Measurements from ENCODE around the gene CCL2.

CCL2 gene

DNA sequence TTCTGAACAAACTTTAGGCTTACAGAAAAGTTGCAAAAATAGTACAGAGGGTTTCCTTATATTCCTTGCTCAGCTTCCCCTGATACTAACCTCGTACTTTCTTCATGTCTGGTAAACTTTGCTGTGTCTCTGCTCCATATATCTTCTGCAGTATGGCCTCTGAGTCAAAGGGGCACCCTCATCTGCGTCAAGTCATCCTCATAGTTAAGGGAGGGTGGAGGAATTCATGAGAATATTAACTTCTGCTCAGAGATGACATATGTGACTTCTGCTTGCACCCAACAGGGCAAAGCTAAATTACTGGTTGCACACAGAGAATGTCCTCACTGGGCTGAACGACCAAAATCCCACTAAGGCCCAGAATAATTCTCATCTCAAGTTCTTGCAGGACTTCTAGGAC is 10.6 kb downstream of the CCL2 start:
- no peak for DNase-seq (ENCODE audit: low read depth in 2 of 2)

DNA sequence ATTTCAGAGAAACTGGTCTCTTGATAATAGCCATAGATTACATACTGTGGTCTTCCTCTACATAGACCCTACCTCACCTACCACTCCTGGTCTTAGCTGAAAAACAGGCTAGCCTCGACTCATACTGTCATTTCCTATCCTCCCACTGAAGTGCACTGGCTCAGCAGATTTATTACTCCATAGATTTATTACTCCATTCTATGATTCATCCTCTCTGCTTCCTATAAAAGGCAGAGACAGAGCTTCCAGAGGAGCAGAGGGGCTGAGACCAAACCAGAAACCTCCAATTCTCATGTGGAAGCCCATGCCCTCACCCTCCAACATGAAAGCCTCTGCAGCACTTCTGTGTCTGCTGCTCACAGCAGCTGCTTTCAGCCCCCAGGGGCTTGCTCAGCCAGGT is 14.9 kb downstream of the CCL2 start, which contains the start of gene CCL7:
Gene CCL7, plus strand, starts transcription at position 253 of the 400 bp plus-strand sequence. Its CDS starts 70 bp downstream, at position 323.
- DNase-seq (ENCODE audit: low read depth in 2 of 2), result no peak

- no peak for DNase-seq (ENCODE audit: low read depth in 2 of 2)
Measured at GRCh38 chr17:34275881-34276280, 20.8 kb downstream of the CCL2 start.

DNA sequence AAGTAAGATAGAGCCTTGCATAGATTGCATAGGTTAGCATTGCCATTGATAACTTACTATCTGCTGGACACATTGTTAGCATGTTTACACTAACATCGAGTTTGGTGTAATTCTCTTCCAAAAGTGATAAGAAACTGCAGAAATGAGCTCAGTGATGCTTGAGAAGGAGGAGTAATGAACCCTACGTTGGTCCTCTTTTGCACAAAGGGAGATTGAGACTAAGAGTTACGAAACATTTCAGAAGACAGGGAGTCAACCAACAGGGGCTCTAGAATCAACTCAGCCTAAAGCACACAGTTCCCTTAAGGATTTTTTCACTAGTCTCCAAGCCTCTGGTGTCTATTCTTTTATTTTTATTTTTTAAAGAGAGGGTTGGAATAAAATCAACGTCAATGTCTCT is 21.7 kb downstream of the CCL2 start:
- no peak for DNase-seq (ENCODE audit: low read depth in 2 of 2)

- DNase-seq (ENCODE audit: low read depth in 2 of 2), result no peak
Measured at GRCh38 chr17:34283571-34283970, 28.5 kb downstream of the CCL2 start.

DNA sequence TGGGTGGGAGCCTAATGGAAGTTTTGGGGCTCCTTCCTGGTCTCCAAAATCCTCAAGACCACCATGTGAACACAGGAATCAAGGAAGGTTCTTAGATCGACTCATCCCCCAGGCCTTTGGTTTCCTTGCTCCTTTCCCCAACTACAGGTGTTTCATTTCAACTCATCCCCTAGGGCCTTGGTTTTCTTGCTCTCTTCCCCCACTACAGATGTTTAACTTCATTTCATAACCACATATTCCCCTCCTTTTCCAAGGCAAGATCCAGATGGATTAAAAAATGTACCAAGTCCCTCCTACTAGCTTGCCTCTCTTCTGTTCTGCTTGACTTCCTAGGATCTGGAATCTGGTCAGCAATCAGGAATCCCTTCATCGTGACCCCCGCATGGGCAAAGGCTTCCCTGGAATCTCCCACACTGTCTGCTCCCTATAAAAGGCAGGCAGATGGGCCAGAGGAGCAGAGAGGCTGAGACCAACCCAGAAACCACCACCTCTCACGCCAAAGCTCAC is 30.3 kb downstream of the CCL2 start, which contains the start of gene CCL11:
Gene CCL11, plus strand, starts transcription at position 457 of the 507 bp plus-strand sequence. CDS start 67 bp downstream, outside the sequence.
- DNase-seq (ENCODE audit: low read depth in 2 of 2), result no peak

DNA sequence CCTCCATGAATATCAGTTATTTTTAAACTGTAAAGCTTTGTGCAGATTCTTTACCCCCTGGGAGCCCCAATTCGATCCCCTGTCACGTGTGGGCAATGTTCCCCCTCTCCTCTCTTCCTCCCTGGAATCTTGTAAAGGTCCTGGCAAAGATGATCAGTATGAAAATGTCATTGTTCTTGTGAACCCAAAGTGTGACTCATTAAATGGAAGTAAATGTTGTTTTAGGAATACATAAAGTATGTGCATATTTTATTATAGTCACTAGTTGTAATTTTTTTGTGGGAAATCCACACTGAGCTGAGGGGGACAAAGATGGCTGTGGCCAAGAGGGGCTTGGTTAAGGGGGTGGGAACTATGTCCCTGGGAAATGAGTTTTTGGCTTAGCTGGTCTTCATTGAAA is 32.8 kb downstream of the CCL2 start:
- DNase-seq (ENCODE audit: low read depth in 2 of 2), result no peak

DNA sequence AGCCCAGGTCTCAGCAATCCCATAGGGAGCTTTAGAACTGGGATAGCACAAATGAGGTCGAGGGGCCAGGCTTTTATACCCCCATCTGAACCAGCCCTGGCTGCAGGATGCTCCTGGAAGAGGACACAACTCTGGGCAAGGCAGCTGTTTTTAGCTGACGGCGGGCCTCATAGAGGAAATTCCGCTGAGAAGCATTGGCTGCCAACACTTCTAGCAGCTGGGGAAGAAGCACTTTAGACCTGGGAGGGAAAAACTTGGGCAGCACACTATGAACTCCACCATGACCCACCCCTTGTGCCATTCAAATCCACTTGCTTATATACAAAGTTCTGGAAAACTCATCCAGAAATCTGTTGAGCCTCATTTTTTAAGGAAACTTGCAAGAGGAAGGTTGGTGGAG is 35.5 kb downstream of the CCL2 start:
- no peak for DNase-seq (ENCODE audit: low read depth in 2 of 2)

DNA sequence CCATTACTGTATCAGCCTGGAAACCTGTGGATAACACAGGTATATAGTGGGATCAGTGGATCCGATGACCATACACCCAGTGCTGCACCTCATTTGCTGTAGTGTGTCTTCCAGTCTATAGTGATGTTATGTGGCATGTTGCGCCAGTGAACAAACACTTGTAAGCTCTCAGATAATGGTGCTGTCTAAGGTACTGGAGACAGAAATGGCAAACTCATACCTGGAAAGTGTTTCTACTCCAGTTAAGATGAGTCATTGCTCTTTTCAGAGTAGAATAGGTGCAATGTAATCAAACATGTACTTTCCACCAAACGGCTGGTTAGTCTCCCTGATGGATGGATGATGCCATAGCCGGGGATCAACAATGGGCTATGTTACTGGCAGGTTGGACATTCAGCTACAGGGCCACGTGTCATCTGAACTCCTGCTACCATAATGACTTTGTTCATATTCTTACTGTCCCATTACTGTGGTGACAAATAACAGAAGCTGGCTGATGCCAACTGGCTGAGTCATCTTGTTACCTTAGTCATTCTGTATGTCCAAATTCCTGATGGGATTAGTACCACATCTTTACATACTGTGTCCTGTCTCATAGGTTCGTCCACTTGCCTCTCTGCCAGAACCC is 36.8 kb downstream of the CCL2 start:
- no peak for DNase-seq (ENCODE audit: low read depth in 2 of 2)

DNA sequence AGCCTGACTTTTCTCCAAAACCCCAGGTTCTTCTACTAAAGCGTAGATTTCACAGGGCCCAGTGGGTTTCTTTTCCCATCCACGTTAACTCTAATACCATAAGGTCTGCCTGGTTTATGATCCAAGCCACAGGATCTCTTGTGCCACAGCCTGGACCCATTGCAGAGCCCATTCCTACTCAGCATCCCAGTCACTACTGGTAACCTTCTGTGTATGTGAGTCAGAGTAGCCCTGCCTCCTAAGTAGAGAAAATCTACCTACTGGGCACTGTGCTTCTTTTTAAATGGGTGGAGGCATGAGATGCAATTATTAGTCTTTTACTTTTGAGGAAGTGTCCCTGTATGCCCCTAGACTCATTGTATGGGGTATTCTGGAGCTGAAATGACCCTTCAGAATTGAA is 43.9 kb downstream of the CCL2 start:
- DNase-seq (ENCODE audit: low read depth in 2 of 2), result no peak

DNA sequence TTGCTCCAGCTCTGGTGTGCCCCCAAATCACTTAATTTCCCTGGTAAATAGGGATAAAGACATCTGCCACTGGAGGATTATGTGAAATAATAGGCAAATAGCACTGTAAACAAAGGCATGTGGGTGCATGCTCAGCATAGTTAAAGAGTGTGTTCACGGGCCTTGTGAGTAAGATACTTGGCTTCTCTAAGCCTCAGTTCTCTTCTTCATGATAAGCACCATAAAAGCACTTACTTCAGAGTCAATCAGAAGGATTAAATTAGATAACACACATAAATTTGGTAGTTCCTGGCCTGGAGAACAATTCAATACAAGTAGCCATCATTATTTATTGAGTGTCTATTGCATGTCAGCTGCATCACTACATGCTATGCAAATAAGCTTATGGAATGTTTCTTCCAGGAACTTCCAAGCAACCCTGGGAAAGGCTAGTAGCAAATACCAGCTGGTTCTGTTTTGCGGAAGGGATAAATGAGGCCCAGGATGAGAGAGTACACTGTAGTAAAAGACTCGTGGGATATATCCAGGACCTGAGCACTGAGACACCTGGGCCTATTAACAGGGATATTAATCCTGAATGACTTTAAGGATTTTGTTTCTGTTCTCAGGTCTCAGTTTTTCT is 45.0 kb downstream of the CCL2 start:
- no peak for DNase-seq (ENCODE audit: low read depth in 2 of 2)

DNA sequence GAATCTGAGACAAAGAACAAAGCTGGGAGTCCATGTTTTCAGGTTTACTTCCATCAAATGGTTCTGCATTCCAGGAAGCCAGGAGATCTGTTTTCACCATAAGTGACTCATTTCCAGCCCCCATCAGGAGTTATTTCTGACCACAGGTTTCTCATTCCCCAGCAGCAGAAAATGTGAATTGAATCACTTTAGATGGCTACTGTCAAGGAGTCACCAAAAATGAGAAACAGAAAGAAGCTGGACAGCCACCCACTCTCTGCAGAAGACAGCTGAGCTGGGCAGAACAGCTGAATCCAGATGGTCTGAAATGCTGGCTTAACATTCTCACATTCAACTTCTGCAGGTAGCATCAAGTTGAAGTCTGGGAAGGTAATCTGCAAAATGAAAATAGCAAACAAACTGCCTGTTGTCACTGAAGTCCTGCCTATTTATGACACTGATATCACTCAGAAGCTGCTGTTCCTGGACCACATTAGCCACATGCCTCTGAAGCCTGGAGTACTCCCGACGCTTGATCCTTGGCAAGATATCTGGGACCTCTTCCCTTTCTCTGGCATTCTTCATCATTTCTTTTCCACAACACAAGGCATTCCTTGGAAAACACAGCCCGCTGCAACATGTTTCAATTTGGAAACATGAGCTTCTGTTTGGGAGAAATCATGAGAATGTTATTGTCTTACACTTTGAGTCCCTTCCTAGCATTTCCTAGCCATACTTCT is 45.7 kb downstream of the CCL2 start:
- DNase-seq (ENCODE audit: low read depth in 2 of 2), result no peak

- no peak for DNase-seq (ENCODE audit: low read depth in 2 of 2)
Measured at GRCh38 chr17:34301986-34302385, 46.9 kb downstream of the CCL2 start.

GRCh38 chr17:34302636-34303035 is 47.6 kb downstream of the CCL2 start:
- no peak for DNase-seq (ENCODE audit: low read depth in 2 of 2)

- DNase-seq (ENCODE audit: low read depth in 2 of 2), result no peak
Measured at GRCh38 chr17:34303606-34304005, 48.5 kb downstream of the CCL2 start.

- no peak for DNase-seq (ENCODE audit: low read depth in 2 of 2)
Measured at GRCh38 chr17:34305061-34305460, 50.0 kb downstream of the CCL2 start.

DNA sequence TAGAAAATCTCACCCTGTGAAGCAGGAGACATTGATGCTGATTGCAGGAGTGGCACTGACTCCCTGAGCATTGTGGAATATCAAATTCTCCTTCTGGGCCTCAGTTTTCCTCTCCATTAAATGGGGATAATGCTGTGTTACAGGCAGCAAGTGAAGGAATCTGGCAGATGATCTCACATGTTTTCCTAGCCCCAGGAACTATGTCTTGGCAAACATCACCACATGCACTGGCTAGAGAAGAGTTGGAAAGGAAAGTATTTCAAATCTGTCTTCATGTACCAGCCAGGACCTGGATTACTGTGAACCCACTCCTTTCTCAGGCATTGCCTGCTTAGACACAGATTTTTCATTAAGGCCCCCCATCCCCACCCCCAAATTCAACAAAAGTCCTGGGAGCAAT is 50.5 kb downstream of the CCL2 start:
- no peak for DNase-seq (ENCODE audit: low read depth in 2 of 2)

- no peak for DNase-seq (ENCODE audit: low read depth in 2 of 2)
Measured at GRCh38 chr17:34306466-34306865, 51.4 kb downstream of the CCL2 start.

All from stimulated activated CD8-positive, alpha-beta memory T cell treated with anti-CD3 and anti-CD28 coated beads, Interleukin-15, amount 100 ng/mL, for 48 hours (primary cell).